GM21619 (cell line): Measurements from ENCODE around the gene WDR54.
"Not testable (repeated sequence)": the region's sequence is repeated elsewhere in the genome, so short reads cannot be mapped to it uniquely, and the experiment has no call there.

ENCODE experiments used
- ATAC-seq: cut with Tn5 transposase; IDR thresholded peaks from one replicate; pipeline ENCODE4 v1.9.1; 2021; ENCODE audit not compliant: unreplicated experiment

WDR54 gene

DNA sequence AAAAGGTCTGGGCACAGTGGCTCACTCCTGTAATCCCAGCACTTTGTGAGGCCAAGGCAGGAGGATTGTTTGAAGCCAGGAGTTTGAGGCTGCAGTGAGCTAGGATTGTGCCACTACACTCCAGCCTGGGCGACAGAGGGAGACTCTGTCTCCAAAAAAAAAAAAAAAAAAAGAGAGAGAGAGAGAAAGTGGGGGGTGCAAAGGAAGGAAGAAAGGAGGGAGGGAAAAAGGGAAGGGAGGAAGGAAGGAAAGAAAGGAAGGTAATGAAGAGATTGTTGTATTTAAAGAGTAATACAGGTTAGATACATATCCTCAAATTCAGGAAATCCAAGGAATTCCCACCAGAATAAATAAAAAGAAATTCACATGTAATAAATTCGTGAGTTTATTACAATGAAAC lies 19.6 kb upstream of the WDR54 start:
- no peak for ATAC-seq

- no peak for ATAC-seq
Measured at GRCh38 chr2:74406035-74406434, 15.5 kb upstream of the WDR54 start.

- ATAC-seq = no peak
Measured at GRCh38 chr2:74407682-74408081, 13.8 kb upstream of the WDR54 start.

- ATAC-seq = no peak
Measured at GRCh38 chr2:74413001-74413698, 8.4 kb upstream of the WDR54 start.

GRCh38 chr2:74414441-74414840 lies 7.1 kb upstream of the WDR54 start:
- ATAC-seq = no peak

DNA sequence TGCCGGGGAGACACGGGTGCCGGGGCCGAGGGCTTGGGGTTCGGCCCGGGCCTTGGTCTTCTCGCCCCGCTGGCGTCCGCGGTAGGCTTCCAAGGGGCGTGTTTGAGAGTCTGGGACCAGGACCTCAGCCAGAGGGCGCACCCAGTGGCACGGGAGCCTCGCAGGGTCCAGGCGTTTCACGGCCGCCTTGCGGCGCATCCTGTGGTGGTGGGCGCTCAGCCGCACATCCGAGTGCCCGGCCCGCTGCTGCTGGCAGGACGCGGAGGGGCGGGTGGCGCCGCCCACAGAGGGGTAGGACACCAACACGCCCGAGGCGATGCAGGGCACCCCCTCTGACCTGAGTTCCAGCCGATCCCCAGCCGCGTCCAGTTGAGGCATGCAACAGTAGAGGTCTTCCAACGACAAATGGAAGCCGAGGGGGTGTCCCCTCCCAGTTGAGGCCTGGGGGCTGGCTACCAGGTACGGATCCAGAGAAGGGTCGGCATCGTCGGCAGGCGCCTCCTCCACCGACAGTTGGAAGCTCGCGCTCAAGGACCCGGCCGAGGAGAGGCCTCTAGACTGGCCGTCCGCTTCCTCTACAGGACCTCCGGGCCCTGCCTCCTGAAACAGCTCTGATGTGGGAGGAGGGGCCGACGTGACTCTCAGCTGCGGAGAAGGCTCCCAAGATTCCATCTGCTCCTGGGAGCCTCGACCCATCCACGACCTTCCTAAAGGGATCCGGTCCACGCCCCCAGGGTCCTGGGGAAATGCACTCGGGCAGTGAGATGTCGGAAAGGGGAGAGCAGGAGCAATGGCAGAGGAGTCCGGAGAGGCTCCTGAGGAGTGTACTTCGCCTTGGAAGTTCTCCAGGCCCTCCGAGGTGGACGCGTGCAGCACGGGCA lies 6.4 kb upstream of the WDR54 start:
- ATAC-seq = no peak

- ATAC-seq = no peak
Measured at GRCh38 chr2:74415762-74416395, 5.7 kb upstream of the WDR54 start.

DNA sequence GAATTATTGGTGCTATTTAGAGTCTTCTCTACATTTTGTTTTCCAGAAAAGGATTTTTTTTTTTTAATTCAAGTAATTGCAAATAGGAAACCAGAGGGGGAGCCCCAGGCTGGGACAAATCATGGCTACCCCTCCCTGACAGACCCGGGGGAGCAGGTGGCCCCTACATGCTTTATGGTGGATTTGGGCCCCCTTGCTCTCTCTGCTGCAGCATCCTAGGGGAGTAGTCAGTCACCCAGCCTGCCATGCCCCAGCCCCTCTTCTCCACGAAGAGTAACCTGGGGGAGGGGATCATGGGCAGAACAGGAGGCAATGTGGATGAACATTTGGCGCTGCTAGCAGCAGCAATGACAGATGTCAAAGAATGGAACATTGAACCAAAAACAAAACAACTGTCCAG lies 4.8 kb upstream of the WDR54 start:
- no peak for ATAC-seq

- no peak for ATAC-seq
Measured at GRCh38 chr2:74417197-74417596, 4.3 kb upstream of the WDR54 start.

- no peak for ATAC-seq
Measured at GRCh38 chr2:74417763-74418162, 3.8 kb upstream of the WDR54 start.

GRCh38 chr2:74418312-74418711 lies 3.2 kb upstream of the WDR54 start:
- ATAC-seq = no peak

GRCh38 chr2:74419345-74419744 lies 2.2 kb upstream of the WDR54 start:
- no peak for ATAC-seq

- ATAC-seq = no peak
Measured at GRCh38 chr2:74420006-74420405, 1.5 kb upstream of the WDR54 start.

DNA sequence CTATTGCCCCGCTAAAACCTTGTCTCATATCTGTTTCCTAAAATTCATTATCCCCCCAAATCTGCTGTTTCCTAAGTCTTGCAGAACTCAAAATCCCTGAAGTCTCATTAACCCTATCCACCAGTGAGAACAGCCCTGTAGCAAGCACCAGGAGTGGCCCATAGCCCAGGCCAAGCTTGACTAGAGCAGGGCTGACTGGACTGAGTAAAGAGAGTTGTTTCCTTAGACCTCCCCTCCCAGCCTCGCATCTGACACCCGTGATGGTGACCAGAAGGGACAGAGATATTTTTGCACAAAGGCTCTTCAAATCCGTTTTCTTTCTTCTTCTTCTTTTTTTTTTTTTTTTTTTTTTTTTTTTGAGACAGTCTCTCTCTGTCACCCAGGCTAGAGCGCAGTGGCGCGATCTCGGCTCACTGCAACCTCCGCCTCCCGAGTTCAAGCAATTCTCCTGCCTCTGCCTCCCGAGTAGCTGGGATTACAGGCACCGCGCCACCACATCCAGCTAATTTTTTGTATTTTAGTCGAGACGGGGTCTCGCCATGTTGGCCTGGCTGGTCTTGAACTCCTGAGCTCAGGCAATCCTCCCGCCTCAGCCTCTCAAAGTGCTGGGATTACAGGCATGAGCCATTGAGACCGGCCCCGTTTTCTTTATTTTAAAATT lies 957 bp upstream of the WDR54 start:
- ATAC-seq = not testable (repeated sequence)

GRCh38 chr2:74423231-74424095 lies 1.9 kb downstream of the WDR54 start:
- ATAC-seq = no peak

GRCh38 chr2:74424139-74424992 lies 2.8 kb downstream of the WDR54 start:
- no peak for ATAC-seq

DNA sequence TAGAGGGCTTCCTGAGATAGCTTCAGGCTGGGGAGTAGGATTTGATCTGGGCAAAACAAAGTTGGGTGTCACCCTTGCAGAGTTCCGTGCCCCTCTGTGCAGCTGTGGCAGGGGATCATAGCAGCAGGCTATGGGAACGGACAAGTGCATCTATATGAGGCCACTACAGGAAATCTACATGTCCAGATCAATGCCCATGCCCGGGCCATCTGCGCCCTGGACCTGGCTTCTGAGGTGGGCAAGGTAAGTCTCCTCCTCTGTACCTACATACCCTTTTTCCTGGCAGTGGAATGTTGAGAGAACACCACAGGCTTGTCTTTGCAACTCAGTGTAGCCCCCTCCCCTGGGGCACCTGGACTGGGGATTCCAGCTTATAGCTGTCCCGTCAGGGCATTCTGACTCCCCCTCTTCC lies 3.5 kb downstream of the WDR54 start:
- ATAC-seq = no peak

- no peak for ATAC-seq
Measured at GRCh38 chr2:74425523-74425922, 4.0 kb downstream of the WDR54 start.

- ATAC-seq = no peak
Measured at GRCh38 chr2:74426181-74426758, 4.7 kb downstream of the WDR54 start.
